Activated CD4-positive, alpha-beta T cell treated with anti-CD3 and anti-CD28 coated beads for 1 hour (primary cell): ENCODE data around the gene SPINK2.

ENCODE experiments used
- DNase-seq: peaks from one replicate; pipeline ENCODE4 v3.0.0-alpha.2; 2020

SPINK2 gene

GRCh38 chr4:56799824-56800756 is 21.4 kb downstream of the SPINK2 start:
- peak; percentile 71 for DNase-seq

- DNase-seq: no peak
These were observed 22.2 kb downstream of the SPINK2 start for GRCh38 chr4:56799161-56799759.

GRCh38 chr4:56796211-56796610 is 25.3 kb downstream of the SPINK2 start:
- DNase-seq: no peak

- no peak for DNase-seq
These were observed 30.2 kb downstream of the SPINK2 start for GRCh38 chr4:56791316-56791715.

GRCh38 chr4:56790691-56791091 is 30.8 kb downstream of the SPINK2 start:
- DNase-seq: no peak

GRCh38 chr4:56788081-56788480 is 33.4 kb downstream of the SPINK2 start:
- no peak for DNase-seq

- DNase-seq: no peak
These were observed 34.1 kb downstream of the SPINK2 start for GRCh38 chr4:56787380-56787779.

- no peak for DNase-seq
These were observed 34.5 kb downstream of the SPINK2 start for GRCh38 chr4:56786955-56787354.

- no peak for DNase-seq
These were observed 37.5 kb downstream of the SPINK2 start for GRCh38 chr4:56783986-56784385.

- DNase-seq: no peak
These were observed 39.5 kb downstream of the SPINK2 start for GRCh38 chr4:56782019-56782418.

GRCh38 chr4:56773346-56773745 is 48.2 kb downstream of the SPINK2 start:
- DNase-seq: no peak

GRCh38 chr4:56772134-56772533 is 49.4 kb downstream of the SPINK2 start:
- no peak for DNase-seq

GRCh38 chr4:56768763-56769162 is 52.7 kb downstream of the SPINK2 start:
- no peak for DNase-seq

GRCh38 chr4:56768316-56768715 is 53.2 kb downstream of the SPINK2 start:
- no peak for DNase-seq

- no peak for DNase-seq
These were observed 53.9 kb downstream of the SPINK2 start for GRCh38 chr4:56767567-56767966.

GRCh38 chr4:56764775-56765174 is 56.7 kb downstream of the SPINK2 start:
- no peak for DNase-seq

- no peak for DNase-seq
These were observed 57.3 kb downstream of the SPINK2 start for GRCh38 chr4:56764223-56764622.

- DNase-seq: no peak
These were observed 58.8 kb downstream of the SPINK2 start for GRCh38 chr4:56762484-56763250.

GRCh38 chr4:56760183-56760582 is 61.3 kb downstream of the SPINK2 start:
- no peak for DNase-seq
